Stimulated activated CD8-positive, alpha-beta memory T cell treated with anti-CD3 and anti-CD28 coated beads, Interleukin-2, amount 100 ng/mL, for 1 hour (primary cell): ENCODE results near the gene C12orf54.
"Not testable (repeated sequence)": the region's sequence is repeated elsewhere in the genome, so short reads cannot be mapped to it uniquely, and the experiment has no call there.

Experiments
- DNase-seq, 2 donors: peaks; one replicate each; pipeline ENCODE4 v3.0.0-alpha.2; 2020; ENCODE audit warnings: low read depth in 2 of 2

C12orf54 gene

GRCh38 chr12:48482198-48482597, at the start of gene C12orf54:
Gene C12orf54 (plus strand): TSS chr12:48482498. CDS start chr12:48483297, 799 bp downstream.
- no peak for DNase-seq

DNA sequence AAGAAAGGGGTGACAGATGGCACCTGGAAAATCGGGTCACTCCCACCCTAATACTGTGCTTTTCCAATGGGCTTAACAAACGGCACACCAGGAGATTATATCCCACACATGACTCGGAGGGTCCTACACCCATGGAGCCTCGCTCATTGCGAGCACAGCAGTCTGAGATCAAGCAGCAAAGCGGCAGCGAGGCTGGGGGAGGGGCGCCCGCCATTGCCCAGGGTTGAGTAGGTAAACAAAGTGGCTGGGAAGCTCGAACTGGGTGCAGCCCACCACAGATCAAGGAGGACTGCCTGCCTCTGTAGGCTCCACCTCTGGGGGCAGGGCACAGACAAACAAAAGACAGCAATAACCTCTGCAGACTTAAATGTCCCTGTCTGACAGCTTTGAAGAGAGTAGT, 48.3 kb upstream of the C12orf54 start:
- DNase-seq, result not testable (repeated sequence)

GRCh38 chr12:48441069-48441468, 41.2 kb upstream of the C12orf54 start:
- DNase-seq, result no peak

DNA sequence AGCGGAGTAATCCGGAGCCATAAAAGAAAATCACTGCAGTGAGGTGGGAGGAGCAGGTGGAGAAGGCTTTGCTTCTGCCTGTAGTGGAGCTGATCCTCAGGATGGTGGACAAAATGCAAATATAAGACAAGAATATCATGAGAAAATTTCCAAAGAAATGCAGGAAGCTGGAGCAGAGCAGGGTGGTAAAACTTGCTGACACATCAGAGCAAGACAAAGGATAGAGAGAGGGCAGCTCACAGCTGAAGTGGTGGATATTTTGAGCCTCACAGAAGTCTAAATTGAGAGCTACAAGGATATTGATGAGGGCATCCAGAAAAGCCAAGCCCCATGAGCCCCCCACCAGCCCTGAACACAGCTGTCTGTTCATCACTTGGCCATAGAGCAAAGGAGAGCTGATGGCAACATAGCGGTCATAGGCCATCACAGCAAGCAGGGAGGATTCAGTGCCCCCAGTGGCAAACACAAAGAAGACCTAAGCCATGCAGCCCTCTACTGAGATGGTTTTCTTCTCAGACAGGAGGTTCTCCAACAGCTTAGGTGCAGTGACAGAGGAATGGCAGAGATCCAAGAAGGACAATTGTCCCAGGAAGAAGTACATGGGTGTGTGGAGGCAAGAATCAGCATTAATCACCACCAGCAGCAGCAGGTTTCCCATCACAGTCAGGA, 40.0 kb upstream of the C12orf54 start:
- DNase-seq, result no peak

- DNase-seq, result no peak
These were observed 36.8 kb upstream of the C12orf54 start for GRCh38 chr12:48445538-48445937.

DNA sequence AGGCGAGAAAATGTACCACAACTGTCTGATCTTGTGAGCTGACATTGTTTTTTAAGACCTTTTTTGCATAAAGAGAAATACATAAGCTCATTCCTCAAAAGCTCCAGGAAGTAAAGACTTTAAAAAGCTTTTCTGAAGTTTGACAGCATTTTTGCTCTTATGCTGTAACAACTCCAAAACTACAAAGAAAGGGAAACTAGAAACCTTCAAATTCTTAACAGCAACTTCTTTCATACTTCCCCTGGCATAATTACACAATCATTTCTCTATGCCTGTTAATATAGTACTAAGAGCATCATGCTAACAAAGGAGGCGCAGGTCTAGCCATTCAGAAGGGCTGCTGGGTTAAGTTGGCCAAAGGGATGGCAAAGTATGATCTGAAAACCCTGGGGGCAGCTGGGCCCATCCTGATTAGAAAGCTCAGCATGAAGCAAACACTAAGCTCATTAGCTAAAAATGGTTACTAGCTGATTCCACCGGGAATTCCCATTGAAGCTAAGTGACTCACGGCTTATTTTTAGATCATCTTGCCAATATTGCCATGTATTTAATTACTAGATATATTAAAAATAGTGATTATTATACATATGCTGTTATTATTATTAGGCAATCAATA, 36.0 kb upstream of the C12orf54 start:
- no peak for DNase-seq

GRCh38 chr12:48447755-48448154, 34.5 kb upstream of the C12orf54 start:
- DNase-seq, result no peak

GRCh38 chr12:48451372-48451771, 30.9 kb upstream of the C12orf54 start:
- no peak for DNase-seq

DNA sequence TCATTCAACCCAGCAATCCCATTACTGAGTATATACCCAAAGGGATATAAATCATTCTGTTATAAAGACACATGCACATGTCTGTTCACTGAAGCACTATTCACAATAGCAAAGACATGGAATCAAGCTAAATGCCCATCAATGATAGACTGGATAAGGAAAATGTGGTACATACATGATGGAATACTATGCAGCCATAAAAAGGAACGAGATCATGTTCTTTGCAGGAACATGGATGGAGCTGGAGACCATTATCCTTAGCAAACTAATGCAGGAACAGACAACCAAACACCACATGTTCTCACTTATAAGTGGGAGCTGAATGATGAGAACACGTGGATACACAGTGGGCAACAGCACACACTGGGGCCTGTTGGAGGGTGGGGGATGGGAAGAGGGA, 29.3 kb upstream of the C12orf54 start:
- not testable (repeated sequence) for DNase-seq

- no peak for DNase-seq
These were observed 27.6 kb upstream of the C12orf54 start for GRCh38 chr12:48454667-48455066.

- no peak for DNase-seq
These were observed 27.2 kb upstream of the C12orf54 start for GRCh38 chr12:48455116-48455515.

DNA sequence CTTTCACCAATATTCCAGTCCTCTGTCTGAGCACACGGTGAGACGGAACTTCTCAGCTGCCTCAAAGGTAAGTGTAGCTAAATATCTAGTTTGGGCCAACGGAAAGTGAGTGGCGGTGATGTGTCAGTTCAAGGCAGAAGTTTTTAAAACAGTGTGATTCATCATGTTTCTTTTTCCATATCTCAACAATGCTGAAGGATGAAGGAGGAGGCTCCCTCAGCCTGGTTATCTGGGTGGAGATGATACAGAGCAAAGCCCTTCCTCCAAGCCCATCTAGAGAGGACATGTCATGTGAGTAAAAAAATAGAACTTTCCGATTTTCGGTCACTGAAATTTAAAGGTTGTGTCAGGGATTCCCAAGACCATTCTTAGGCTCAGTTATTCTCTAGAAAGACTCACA, 23.0 kb upstream of the C12orf54 start:
- DNase-seq, result no peak

- DNase-seq, result not testable (repeated sequence)
These were observed 13.3 kb upstream of the C12orf54 start for GRCh38 chr12:48469027-48469426.

DNA sequence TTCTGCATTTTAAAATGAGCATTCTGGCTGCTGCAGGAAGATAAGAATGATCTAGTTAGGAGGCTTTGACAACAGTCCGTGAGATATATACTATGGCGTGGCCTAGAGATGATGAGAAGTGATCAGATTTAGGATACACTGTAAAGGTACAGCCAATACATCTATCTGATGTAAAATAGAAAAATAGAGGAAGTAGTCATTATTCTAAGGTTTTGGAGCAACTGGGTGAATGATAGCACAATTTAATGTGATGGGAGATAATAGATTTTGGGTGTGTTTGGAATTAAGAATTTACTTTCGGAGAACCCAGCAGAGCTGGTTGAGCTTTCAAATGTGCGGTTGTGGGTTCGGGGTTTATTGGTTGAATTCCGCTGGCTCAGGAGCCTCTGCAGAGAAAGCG, 10.0 kb upstream of the C12orf54 start, which contains the start of gene ANP32D:
ANP32D (plus strand) TSS at position 301 of the 400 bp plus-strand sequence. CDS start 106 bp downstream, outside the sequence.
- DNase-seq, result no peak

- DNase-seq, result no peak
These were observed 9.2 kb upstream of the C12orf54 start for GRCh38 chr12:48473061-48473460.

GRCh38 chr12:48474497-48474896, 7.8 kb upstream of the C12orf54 start:
- not testable (repeated sequence) for DNase-seq

DNA sequence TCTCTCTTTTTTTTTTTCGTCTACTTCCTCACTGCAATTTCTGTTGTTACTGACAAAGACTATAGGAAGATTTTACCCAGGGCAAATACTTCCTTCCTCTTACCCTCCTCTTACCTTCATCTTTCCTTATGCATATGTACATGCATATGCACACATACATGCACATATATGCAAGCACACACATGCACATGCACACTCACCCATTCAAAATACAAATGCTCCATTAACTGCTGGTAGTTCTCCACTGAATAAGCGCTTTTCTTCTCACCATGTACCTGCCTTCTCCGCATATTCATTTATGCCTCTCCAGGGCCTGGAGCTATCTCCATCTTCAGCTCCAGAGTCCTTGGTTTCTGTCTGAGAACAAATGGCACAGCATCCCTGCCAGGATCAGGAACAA, 632 bp downstream of the C12orf54 start:
- no peak for DNase-seq

DNA sequence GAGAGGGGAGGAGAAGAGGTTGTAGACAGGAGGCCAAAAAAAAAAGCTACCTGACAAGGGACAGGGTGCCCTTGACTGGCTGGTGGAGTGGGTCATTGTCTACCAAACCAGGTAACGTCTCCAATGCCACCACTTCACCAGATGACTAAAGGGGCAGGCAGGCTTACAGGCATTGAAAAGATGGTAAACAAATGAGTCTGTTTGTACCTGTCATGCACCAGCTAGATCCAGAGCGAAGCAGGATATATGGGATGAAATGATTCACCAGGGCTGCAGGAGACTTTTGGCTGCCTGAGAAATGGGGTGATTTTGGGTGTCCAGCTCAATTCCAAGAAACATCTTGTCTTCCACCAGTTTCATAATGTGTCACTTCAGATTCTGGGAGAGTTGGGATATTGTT, 4.0 kb downstream of the C12orf54 start:
- DNase-seq, result no peak

- DNase-seq, result no peak
These were observed 4.4 kb downstream of the C12orf54 start for GRCh38 chr12:48486679-48487078.

DNA sequence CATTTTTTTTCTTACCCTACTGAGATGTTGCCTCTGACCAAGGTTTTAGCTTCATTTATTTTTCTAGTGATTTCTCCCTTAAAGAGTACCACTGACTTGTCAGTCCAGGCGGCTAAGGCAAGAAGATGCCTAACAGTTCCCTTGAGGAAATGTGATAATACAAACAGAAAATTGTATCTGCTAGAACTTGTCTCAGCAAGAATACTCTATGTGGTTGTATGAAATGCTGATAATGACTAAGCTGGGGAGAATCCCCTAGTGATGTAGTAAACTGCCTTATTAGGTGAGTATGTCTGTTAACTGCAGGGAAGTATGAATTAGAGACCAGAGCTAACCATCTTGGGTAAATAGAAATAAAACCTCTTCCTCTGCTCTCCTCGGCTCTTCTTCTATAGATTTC, 6.7 kb downstream of the C12orf54 start:
- DNase-seq, result no peak

DNA sequence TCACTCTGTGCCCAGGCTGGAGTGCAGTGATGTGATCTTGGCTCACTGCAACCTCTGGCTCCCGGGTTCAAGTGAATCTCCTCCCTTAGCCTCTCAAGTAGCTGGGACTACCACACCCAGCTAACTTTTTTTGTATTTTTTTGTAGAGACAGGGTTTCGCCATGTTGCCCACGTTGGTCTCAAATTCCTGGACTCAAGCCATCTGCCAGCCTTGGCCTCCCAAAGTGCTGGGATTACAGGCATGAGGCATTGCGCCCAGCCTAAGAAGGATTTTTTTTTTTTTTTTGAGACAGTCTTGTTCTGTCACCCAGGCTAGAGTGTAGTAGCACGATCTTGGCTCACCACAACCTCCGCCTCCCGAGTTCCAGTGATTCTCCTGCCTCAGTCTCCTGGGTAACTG, 7.2 kb downstream of the C12orf54 start:
- not testable (repeated sequence) for DNase-seq

DNA sequence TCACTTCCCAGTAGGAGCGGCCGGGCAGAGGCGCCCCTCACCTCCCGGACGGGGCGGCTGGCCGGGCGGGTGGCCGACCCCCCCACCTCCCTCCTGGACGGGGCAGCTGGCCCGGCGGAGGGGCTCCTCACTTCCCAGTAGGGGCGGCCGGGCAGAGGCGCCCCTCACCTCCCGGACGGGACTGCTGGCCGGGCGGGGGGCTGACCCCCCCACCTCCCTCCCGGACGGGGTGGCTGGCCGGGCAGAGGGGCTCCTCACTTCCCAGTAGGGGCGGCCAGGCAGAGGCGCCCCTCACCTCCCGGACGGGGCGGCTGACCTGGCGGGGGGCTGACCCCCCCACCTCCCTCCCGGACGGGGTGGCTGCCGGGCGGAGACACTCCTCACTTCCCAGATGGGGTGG, 18.0 kb downstream of the C12orf54 start:
- not testable (repeated sequence) for DNase-seq

DNA sequence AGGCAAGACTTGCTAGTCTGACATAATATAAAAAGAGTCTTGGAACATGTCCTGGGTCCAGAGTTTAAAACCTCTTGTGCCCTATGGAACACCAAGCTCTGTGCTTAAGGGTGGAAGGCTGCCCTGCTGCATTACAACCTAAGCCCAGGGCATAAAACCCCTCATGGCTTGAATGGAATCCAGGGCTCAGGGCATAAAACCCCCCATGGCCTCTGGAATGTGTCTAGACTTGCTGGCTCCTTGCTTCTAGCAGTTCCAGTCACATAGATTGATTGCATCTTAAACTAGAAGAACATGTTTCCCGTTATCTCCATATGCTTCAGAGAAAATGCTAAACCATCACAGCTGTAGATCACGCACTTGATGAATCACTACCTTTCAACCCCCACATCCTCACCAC, 24.5 kb downstream of the C12orf54 start:
- DNase-seq, result not testable (repeated sequence)
